HG03460 (cell line): Measurements from ENCODE around the gene PDE8A.

Source experiments
- ATAC-seq: cut with Tn5 transposase; IDR thresholded peaks from one replicate; pipeline ENCODE4 v1.9.1; 2021; ENCODE audit not compliant: unreplicated experiment

Gene PDE8A

GRCh38 chr15:85116925-85117646, 135.4 kb downstream of the PDE8A start:
- no peak for ATAC-seq

GRCh38 chr15:85118173-85118572, 136.5 kb downstream of the PDE8A start:
- ATAC-seq, result no peak

GRCh38 chr15:85118581-85118980, 136.9 kb downstream of the PDE8A start:
- no peak for ATAC-seq

GRCh38 chr15:85120351-85121113, 138.9 kb downstream of the PDE8A start:
- no peak for ATAC-seq

GRCh38 chr15:85124173-85124572, 142.5 kb downstream of the PDE8A start:
- no peak for ATAC-seq

- no peak for ATAC-seq
Measured at GRCh38 chr15:85125056-85125661, 143.5 kb downstream of the PDE8A start.

- ATAC-seq, result no peak
Measured at GRCh38 chr15:85128621-85129020, 147.0 kb downstream of the PDE8A start.

GRCh38 chr15:85129881-85130280, 148.2 kb downstream of the PDE8A start:
- ATAC-seq, result no peak

- ATAC-seq, result no peak
Measured at GRCh38 chr15:85131915-85132314, 150.3 kb downstream of the PDE8A start.

GRCh38 chr15:85133709-85134108, 152.1 kb downstream of the PDE8A start:
- ATAC-seq, result no peak

- ATAC-seq, result no peak
Measured at GRCh38 chr15:85137489-85138168, 156.0 kb downstream of the PDE8A start.

GRCh38 chr15:85139391-85139790, 157.7 kb downstream of the PDE8A start:
- ATAC-seq, result no peak

GRCh38 chr15:85141726-85142125, 160.1 kb downstream of the PDE8A start:
- no peak for ATAC-seq

- ATAC-seq, result no peak
Measured at GRCh38 chr15:85142312-85142711, 160.7 kb downstream of the PDE8A start.

GRCh38 chr15:85149465-85150129, 167.9 kb downstream of the PDE8A start:
- no peak for ATAC-seq

GRCh38 chr15:85150130-85150480, 168.4 kb downstream of the PDE8A start:
- ATAC-seq, result no peak

- ATAC-seq, result no peak
Measured at GRCh38 chr15:85151145-85151544, 169.5 kb downstream of the PDE8A start.

GRCh38 chr15:85151861-85152260, 170.2 kb downstream of the PDE8A start:
- ATAC-seq, result no peak

- no peak for ATAC-seq
Measured at GRCh38 chr15:85154061-85154460, 172.4 kb downstream of the PDE8A start.

- ATAC-seq, result no peak
Measured at GRCh38 chr15:85155360-85155759, 173.7 kb downstream of the PDE8A start.

- no peak for ATAC-seq
Measured at GRCh38 chr15:85155857-85156256, 174.2 kb downstream of the PDE8A start.
